ENCODE results near the gene TTC28.
"Not testable (repeated sequence)": the region's sequence is repeated elsewhere in the genome, so short reads cannot be mapped to it uniquely, and the experiment has no call there.

TTC28 gene

GRCh38 chr22:28679611-28680287 is at the start of gene TTC28:
TTC28 (minus strand) TSS chr22:28679840; CDS start chr22:28679723, 117 bp downstream.
- DNase-seq: peak; percentile 67

- DNase-seq: no peak
These were observed 49.1 kb upstream of the TTC28 start for GRCh38 chr22:28728621-28729313.

GRCh38 chr22:28728002-28728401 is 48.4 kb upstream of the TTC28 start:
- DNase-seq: no peak

- DNase-seq: no peak
These were observed 38.4 kb upstream of the TTC28 start for GRCh38 chr22:28718044-28718443.

- no peak for DNase-seq
These were observed 37.0 kb upstream of the TTC28 start for GRCh38 chr22:28716686-28717085.

GRCh38 chr22:28715611-28716010 is 36.0 kb upstream of the TTC28 start:
- no peak for DNase-seq

- DNase-seq: no peak
These were observed 34.5 kb upstream of the TTC28 start for GRCh38 chr22:28714043-28714628.

GRCh38 chr22:28711820-28712777 is 32.5 kb upstream of the TTC28 start:
- no peak for DNase-seq

- DNase-seq: no peak
These were observed 31.7 kb upstream of the TTC28 start for GRCh38 chr22:28711341-28711740.

- no peak for DNase-seq
These were observed 31.0 kb upstream of the TTC28 start for GRCh38 chr22:28710576-28711191.

- no peak for DNase-seq
These were observed 30.5 kb upstream of the TTC28 start for GRCh38 chr22:28710107-28710506.

- DNase-seq: no peak
These were observed 27.2 kb upstream of the TTC28 start for GRCh38 chr22:28706845-28707244.

GRCh38 chr22:28703436-28703835 is 23.8 kb upstream of the TTC28 start:
- no peak for DNase-seq

- no peak for DNase-seq
These were observed 23.3 kb upstream of the TTC28 start for GRCh38 chr22:28702891-28703290.

- not testable (repeated sequence) for DNase-seq
These were observed 13.6 kb upstream of the TTC28 start for GRCh38 chr22:28693041-28693760.

GRCh38 chr22:28689796-28690195 is 10.2 kb upstream of the TTC28 start:
- DNase-seq: not testable (repeated sequence)

GRCh38 chr22:28682966-28683365 is 3.3 kb upstream of the TTC28 start:
- not testable (repeated sequence) for DNase-seq

- DNase-seq: not testable (repeated sequence)
These were observed 1.3 kb upstream of the TTC28 start for GRCh38 chr22:28680813-28681490.

- DNase-seq: not testable (repeated sequence)
These were observed 646 bp downstream of the TTC28 start for GRCh38 chr22:28678778-28679610.

GRCh38 chr22:28678170-28678569 is 1.5 kb downstream of the TTC28 start:
- not testable (repeated sequence) for DNase-seq
